ENCODE measurements around the gene AOAH.
"Not testable (repeated sequence)": the region's sequence is repeated elsewhere in the genome, so short reads cannot be mapped to it uniquely, and the experiment has no call there.

GRCh38 chr7:36716802-36717201 is 7.5 kb downstream of the AOAH start:
- not testable (repeated sequence) for TF ChIP-seq ELF1 (tag; IDR thresholded peaks at IDR 0.05); MBD1 (CRISPR knock-in tag; IDR thresholded peaks at IDR 0.05); HLTF (IDR thresholded peaks at IDR 0.05); GATAD2B (IDR thresholded peaks at IDR 0.05; ENCODE audit: borderline replicate concordance); POLR2A (conservative IDR thresholded peaks at IDR 0.05); PHB2 (IDR thresholded peaks at IDR 0.05; ENCODE audit: low read depth); CBFB (CRISPR knock-in tag; IDR thresholded peaks at IDR 0.05); DIDO1 (tag; IDR thresholded peaks at IDR 0.05; ENCODE audit: low read depth); RAD21 (CRISPR knock-in tag; conservative IDR thresholded peaks at IDR 0.05 in 1 of 2, IDR thresholded peaks at IDR 0.05 in 1 of 2); ZNF639 (CRISPR knock-in tag; conservative IDR thresholded peaks at IDR 0.05 in 1 of 2, IDR thresholded peaks at IDR 0.05 in 1 of 2)
